ENCODE results near the gene RXRA.

DNA sequence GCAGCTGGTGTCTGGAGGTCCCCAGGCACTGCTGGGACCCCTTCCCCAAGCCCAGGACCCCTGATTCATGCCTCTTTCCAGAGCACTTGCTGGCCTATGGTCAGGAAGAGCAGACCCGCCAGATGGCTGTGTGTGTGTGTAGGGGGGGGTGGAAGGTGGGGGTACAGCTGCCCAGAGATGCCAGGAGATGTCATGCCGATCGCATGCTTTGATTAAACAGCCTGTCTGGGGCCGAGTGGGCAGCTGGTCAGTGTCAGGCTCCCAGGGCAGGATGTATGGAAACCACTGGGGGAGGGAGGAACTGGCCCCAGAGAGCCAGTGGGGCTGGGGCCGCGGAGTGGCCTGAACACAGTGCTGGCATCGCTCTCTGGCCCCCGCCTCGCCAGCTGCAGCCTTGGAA is 23.7 kb downstream of the RXRA start:
- TF ChIP-seq, protein P1, sequence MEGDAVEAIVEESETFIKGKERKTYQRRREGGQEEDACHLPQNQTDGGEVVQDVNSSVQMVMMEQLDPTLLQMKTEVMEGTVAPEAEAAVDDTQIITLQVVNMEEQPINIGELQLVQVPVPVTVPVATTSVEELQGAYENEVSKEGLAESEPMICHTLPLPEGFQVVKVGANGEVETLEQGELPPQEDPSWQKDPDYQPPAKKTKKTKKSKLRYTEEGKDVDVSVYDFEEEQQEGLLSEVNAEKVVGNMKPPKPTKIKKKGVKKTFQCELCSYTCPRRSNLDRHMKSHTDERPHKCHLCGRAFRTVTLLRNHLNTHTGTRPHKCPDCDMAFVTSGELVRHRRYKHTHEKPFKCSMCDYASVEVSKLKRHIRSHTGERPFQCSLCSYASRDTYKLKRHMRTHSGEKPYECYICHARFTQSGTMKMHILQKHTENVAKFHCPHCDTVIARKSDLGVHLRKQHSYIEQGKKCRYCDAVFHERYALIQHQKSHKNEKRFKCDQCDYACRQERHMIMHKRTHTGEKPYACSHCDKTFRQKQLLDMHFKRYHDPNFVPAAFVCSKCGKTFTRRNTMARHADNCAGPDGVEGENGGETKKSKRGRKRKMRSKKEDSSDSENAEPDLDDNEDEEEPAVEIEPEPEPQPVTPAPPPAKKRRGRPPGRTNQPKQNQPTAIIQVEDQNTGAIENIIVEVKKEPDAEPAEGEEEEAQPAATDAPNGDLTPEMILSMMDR (IDR thresholded peaks at IDR 0.05 in 8 of 11, conservative IDR thresholded peaks at IDR 0.05 in 3 of 11) = no peak
- TF ChIP-seq POLR2A (IDR thresholded peaks at IDR 0.05) = no peak
- no peak for TF ChIP-seq POLR2AphosphoS5 (IDR thresholded peaks at IDR 0.05)

Measured in spleen (tissue), 7 donors.